ENCODE results near the gene PAMR1.
"Not testable (repeated sequence)": the region's sequence is repeated elsewhere in the genome, so short reads cannot be mapped to it uniquely, and the experiment has no call there.

The PAMR1 gene

GRCh38 chr11:35541621-35542375, 16.4 kb upstream of the PAMR1 start:
- DNase-seq: no peak

- DNase-seq: no peak
Observed at GRCh38 chr11:35540526-35540925, 15.1 kb upstream of the PAMR1 start.

DNA sequence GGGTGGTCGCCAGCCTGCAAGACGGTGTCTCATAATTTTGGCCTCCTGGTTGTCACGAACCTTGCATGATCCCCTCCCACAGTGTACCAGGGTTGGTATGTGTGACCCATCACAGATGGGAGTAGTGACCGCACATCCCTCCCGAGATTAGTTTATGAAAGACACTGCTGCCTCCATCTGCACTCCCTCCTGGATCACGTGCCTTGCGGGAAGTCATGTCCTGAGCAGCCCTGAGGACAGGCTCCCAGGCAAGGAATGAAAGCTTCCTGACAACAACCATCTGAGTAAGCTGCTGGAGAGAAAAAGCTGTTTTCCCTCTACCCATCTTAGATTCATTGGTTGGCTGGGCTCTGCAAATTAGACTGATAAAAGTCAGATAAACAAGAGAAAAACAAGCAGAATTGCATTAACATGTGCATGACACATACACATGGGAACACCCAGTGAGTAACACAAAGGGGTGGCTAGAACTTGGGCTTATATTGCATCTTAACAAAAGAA, 14.4 kb upstream of the PAMR1 start:
- DNase-seq: no peak

DNA sequence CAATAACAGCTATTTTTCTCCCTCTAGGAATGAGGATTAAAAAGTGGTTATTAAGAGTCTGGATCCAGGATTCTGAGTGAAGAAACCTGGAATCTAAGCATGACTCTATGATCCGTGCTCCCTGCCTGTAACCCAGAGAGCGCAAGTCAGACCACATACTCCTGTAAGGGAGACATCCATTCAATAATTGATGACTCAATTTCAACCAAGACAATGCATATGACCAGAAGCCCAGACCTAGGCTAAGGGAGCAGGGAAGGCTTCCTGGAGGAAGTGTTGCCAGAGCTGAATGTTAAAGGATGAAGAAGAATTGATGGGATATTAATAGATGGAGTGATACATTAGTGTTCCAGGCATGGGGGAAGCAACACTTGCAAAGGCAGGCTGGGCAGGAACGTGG, 13.8 kb upstream of the PAMR1 start:
- DNase-seq: no peak

DNA sequence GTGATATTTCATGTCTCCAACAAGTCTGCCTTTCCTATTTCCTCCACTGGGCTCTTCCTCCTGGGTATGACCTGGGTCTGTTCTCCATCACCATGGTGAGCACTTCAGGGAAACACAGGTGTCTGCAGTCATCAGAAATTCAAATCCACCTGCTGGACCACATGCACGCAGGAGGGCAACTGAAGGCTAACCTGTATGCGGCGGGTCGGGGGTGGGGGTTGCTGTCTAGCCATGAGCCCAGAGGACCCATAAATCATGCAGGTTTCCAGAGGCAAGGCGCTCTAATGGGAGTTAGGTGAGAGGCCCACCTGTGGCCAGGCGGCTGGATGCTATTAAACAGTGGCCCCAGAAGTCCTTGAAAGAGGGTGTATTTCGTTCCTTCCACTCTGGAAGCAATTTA, 11.1 kb upstream of the PAMR1 start:
- no peak for DNase-seq

DNA sequence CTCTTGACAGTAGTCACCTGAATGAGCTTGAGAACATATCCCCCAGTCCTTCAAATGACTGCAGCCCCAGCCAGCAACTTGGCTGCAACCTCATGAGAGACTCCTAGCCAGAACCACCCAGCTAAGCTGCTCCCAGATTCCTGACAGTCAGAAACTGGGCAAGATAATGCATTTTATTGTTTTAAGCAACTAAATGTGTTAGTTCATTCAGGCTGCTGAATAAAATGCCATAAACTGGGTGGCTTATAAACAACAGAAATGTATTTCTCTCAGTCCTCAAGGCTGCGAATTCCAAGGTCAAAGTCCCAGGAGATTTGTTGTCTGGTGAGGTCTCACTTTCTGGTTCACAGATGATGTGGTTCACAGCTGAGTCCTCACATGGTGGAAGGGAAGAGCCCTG, 5.8 kb upstream of the PAMR1 start:
- DNase-seq: no peak

DNA sequence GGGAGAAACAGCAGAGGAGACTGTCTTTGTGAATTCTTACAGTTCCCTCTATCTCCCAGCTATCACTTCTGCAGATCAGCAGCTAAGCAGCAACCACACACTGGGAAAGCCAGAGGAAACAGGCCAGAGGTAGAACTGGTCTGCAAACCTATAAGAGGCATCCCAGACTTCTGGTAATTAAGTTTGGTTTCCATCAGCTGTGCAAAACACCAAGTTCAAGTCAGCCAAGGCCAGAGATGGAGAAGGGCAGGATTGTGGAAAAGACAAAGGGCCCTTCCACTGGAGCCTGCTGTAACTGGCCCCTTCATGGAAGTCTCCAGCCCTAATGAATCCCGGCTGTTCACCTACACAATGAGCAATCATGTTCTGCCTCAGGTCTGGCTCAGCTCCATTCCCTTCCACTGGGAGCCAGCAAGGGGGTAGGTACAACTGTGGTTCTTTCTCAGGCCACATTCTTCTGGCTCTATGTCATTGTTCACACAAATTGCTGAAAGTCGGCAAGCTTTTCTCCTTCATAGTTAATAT, 4.6 kb upstream of the PAMR1 start:
- DNase-seq: no peak

DNA sequence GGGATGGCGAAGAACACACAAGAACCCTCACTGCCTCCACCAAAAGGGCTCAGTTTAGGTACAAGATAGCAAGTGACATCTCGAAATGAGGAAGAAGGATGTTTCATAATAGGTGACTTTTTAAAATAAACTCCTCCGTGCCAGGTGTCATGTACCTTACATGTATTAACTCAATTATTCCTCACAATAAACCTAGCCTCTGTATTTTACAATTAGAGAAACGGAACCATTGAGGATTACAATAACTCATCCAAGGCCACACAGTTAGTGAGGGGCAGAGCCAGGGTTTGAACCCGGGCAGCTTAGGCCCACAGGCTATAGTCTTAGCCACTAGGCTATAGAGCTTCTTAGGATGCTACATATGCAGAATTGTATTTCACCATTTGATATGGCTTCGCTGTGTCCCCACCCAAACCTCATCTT, 965 bp upstream of the PAMR1 start:
- DNase-seq: no peak

DNA sequence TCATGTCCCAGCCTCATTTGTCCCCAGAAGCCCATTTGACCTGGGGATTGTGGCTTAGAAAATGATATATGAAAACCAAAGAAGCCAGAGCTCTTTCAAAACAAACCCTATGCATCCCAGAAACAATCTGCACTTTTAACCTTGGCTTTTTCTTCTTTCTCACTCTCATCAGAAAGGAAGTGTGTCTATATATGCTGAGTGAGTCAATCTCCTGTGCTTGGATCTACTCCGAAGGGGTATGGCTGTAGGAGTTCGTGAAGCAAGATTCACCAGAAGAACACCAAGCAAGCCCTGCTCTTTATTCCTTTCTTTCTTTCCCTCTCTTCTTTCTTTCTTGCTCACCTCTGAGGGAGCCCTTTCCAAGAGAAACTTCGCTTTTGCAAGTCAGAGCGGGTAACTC, 636 bp downstream of the PAMR1 start:
- no peak for DNase-seq

DNA sequence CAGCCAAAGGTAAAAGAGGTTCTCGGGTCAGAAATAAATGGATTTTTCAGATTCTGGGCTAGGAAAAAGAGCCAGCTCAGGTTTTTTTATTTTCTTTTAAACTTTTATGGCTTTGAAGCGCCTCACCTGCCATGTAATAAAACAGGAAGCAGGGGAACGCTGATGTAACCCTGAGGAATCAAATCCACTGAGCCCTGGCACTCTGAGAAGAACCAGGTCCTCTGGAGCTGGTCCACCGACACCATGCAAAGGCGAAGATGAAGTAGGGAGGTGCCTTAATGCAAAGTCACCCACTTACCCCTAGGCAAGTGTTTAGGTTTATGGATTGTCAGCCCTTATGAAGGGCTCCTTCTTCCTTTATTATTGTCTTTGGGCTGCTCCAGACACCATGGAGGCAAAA, 1.6 kb downstream of the PAMR1 start:
- no peak for DNase-seq

- no peak for DNase-seq
Observed at GRCh38 chr11:35523331-35523768, 2.1 kb downstream of the PAMR1 start.

DNA sequence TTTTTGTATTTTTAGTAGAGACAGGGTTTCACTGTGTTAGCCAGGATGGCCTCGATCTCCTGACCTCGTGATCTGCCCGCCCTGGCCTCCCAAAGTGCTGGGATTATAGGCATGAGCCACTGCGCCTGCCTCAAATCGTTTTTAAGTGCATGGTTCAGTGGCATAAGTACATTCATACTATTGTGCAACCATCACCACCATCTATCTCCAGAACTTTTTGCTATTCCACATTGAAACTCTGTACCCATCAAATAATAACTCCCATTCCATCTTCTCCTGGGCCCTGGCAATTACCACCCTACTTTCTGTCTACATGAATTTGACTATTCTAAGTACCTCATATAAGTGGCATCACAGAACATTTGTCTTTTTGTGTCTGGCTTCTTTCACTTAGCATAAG, 3.3 kb downstream of the PAMR1 start:
- DNase-seq: not testable (repeated sequence)

DNA sequence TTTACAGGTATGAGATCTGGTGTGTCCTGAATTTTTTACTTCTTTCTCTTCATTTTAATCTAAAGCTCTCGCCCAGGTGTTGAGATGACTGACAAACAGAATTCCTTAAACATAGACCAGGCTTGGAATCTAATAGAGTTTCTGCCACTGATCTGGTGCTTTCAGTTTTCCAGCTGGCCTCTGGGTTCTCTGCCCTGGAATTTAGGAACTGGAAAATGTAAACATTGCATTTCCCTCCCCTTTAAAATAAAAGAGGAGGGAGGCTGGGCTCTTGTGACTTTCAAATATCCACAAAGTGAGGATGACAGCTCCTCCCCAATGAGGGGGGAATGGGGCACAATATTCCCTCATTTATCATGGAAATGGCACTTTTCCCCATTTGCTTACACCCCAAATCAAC, 5.0 kb downstream of the PAMR1 start:
- no peak for DNase-seq

DNA sequence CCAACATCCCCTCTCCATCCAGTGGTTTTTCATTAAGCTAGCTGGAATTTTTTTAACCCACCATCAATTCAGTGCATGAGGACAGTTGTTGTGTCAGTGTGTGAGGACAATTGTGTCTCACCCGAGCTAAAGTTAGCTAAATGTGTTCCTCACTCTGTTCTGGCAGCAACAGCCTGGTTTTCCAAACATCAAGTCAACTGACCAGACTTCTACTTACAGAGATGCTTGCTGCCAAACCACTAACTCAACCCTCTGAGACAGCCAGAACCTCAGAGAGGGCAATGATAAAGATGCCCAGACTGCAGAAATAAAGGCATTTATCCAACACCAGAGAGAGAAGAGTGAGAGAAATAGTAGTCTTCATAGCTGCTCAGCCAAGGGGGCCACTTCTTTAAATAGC, 6.7 kb downstream of the PAMR1 start:
- no peak for DNase-seq

DNA sequence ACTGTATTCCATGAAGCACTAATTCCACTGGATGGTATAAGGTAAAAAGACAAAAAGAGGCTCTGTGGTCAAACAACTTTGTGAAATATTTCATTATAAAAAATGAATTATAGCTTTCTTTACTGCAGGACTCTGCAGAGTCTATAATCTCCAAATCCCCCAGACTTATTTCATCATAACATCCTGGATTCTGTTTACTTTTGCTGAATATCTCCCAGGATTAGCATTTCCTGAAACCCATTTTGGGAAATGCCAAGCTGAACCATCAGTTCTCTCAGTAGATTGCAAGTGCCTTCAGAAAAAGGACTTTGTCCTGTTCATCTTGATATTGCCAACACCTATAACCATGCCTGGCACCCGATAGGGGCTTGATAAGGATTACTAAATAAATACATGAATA, 7.9 kb downstream of the PAMR1 start:
- no peak for DNase-seq

DNA sequence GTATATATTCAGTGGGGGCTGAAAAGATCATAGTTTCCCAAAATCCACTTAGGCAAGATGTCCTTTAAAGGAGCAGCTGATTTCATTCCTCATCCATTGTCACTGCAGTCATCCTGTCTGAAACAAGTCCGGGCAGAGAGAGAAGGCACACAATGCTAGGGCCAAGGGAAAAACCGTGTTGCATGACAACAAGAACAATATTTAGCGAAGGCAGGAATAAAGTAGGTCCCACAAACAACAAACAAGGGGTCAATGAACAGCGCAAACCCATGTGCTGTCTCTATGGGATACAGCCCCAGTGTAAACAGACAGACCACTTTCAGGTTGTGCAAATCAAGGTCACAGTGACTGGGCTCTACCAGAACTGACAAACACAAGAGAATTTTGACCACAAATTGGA, 9.0 kb downstream of the PAMR1 start:
- DNase-seq: no peak

DNA sequence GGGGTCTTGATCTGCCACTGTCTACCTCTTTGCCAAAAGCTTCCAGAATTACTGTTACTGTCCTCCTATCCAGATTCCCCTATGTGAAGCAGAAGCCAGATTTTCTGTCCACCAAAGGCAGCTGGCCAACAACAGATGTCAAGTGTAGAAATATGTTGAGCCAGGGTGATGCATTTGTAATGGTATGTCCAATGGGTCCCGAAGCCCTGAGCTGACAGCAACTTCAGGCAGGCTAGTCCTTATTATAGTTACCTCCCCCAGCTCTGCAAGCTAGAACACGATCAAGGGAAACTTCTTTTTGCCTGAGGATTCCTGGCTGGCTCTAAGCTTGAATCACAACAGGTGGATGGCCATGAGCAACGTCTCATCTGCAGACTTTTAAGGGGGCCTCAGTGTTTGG, 10.2 kb downstream of the PAMR1 start:
- DNase-seq: no peak

DNA sequence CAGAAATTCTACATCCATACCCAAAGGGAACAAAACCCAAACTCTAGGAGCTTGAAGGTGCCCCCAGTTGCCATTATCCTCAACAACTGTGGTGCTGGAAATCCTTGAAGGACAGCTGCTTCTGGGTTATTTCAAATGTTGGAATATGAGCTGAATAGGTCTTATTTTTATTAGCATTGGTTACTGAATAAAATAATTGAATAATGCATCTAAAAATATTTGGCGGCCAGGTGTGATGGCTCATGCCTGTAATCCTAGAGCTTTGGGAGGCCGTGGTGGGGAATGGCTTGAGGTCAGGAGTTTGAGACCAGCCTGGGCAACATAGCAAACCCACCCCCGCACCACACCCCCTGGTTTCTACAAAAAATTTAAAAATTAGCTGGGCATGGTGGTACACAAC, 10.9 kb downstream of the PAMR1 start:
- DNase-seq: no peak

DNA sequence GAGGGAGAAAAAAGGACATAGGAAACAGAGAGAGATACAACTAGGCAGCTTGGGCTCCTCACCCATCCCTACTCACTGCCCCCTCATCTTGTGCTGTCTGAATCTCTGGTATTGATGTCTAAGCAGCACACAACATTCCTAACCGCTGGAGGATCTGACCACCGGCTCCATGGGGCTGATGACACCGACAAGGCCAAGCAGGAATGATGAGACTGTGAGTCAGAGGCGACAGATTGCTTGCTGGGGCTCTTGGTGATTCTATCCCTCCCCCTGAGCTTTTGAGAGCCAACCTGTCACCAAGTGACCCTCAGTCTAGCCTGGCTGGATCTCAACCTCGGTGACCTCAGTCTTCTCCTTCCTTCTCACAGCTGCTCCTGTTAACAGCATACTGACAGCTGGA, 13.8 kb downstream of the PAMR1 start:
- no peak for DNase-seq

- no peak for DNase-seq
Observed at GRCh38 chr11:35507688-35508087, 17.7 kb downstream of the PAMR1 start.

GRCh38 chr11:35501776-35502175, 23.6 kb downstream of the PAMR1 start:
- no peak for DNase-seq

DNA sequence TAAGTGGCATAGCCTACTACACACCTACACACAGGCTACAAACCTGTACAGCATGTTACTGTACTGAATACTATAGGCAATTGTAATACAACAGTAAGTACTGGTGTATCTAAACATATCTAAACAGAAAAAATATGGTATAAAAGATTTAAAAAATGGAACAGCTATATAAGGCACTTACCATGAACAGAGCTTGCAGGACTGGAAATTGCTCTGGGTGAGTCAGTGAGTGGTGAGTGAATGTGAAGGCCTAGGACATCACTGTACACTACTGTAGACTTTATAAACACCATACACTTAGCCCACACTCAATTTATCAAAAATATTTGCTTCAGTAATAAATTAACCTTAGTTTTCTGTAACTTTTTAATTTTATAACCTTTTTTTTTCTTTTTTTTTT, 24.7 kb downstream of the PAMR1 start:
- no peak for DNase-seq

GRCh38 chr11:35496416-35496815, 29.0 kb downstream of the PAMR1 start:
- DNase-seq: no peak

DNA sequence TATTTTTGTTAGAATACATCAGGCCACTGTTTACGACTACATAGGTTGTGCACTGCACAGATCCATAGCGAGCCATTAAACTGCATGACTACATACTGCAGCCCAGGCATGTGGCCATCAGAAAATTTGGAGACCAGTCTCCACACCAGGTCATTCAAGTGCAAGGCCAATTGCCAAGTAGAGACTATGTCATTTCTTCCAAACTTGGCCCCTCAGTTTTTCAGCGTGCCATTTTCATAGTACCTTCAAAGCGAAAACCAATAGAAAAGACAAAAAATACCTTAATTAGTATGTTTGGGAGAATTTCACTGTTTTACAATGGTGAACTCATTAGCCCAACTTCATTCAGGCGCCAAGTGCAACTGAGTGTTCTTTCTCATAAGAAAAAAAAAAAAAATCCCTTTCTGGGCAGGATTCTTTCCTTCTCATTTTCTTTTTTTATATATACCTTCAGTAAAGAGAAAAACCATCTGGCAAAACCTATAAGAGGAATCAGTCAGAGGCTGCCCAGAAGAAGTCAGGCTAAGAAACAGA, 30.4 kb downstream of the PAMR1 start:
- DNase-seq: no peak
